HCT116 (cell line): ENCODE results near the gene GABRA6. TPM values are rescaled to one million over a fixed set of nuclear protein-coding genes. Genes with fewer than 3 reads are reported as not detected.

ENCODE experiments used
- ATAC-seq: fragments of 200-7000 bp; cut with Tn5 transposase; 2 replicates; pipeline ENCODE4 v1.9.1; 2020; ENCODE audit warnings: mild to moderate bottlenecking, moderate library complexity
- BruUV-seq: library from RNA; stranded (reverse); fragments of 400-500 nt; replicated peaks from 2 replicates; lab custom pipeline; 2021; lab: Mats Ljungman, UMichigan
- CTCF ChIA-PET: fragments of 300-600 bp; sonication (Branson Sonifier 250); formaldehyde crosslinking; loops from one replicate; lab custom pipeline; 2021; ENCODE audit warnings: antibody characterized with exemption; lab: Charles Lee
- POLR2A ChIA-PET: fragments of 300-600, 350-600 bp; sonication (Branson Sonifier 250); formaldehyde crosslinking; loops from one replicate; lab custom pipeline; 2021; ENCODE audit warnings: antibody characterized with exemption; lab: Charles Lee
- RAD21 ChIA-PET, 2 experiments: fragments of 300-600 bp; sonication (Branson Sonifier 250); formaldehyde crosslinking; loops; one replicate each; lab custom pipeline; 2023; ENCODE audit warnings: low total read pairs in 2 of 2; ENCODE audit not compliant: uncharacterized antibody in 2 of 2, unreplicated experiment in 2 of 2, low non-redundant PET in 1 of 2; lab: Charles Lee
- DNase-seq: peaks from one replicate; pipeline ENCODE4 v3.0.0-alpha.2; 2010; ENCODE audit warnings: low read depth, low spot score
- H2AFZ ChIP-seq: fragments of 200-600 bp; shearing (Covaris generic), sonication (generic); 2 replicates; pipeline ENCODE4 v1.6.1; 2017; ENCODE audit warnings: low read depth, mixed run types, mixed read lengths, antibody characterized with exemption, low read length; ENCODE audit not compliant: poor library complexity, severe bottlenecking
- H3K27ac ChIP-seq: 2 replicates; pipeline ENCODE4 v1.5.1; 2012; ENCODE audit warnings: low read depth, low read length
- H3K27me3 ChIP-seq: fragments of 200-600 bp; sonication (generic); 2 replicates; pipeline ENCODE4 v1.6.1; 2016; ENCODE audit warnings: mixed run types, low read length, mixed read lengths; ENCODE audit not compliant: insufficient read depth
- H3K36me3 ChIP-seq, 2 experiments: fragments of 200-500 bp in 1 of 2; fragments of 200-600 bp in 1 of 2; sonication (Bioruptor generic) in 1 of 2; sonication (generic) in 1 of 2; 2 replicates each; pipeline versions ENCODE4 v1.5.1 to v1.6.1; 2014 to 2016; ENCODE audit warnings: low read length in 2 of 2, inconsistent platforms in 1 of 2, mixed read lengths in 1 of 2, mixed run types in 1 of 2; ENCODE audit not compliant: insufficient read depth in 2 of 2, control insufficient read depth in 1 of 2
- H3K4me1 ChIP-seq, 2 experiments: fragments of 200-600 bp in 1 of 2; sonication (generic) in 1 of 2; 2 replicates each; pipeline versions ENCODE4 v1.5.1 to v1.6.1; 2012 to 2017; ENCODE audit warnings: low read length in 2 of 2, inconsistent platforms in 1 of 2, mild to moderate bottlenecking in 1 of 2, mixed read lengths in 1 of 2, mixed run types in 1 of 2, moderate library complexity in 1 of 2; ENCODE audit not compliant: insufficient read depth in 2 of 2, control insufficient read depth in 1 of 2
- H3K4me2 ChIP-seq: fragments of 200-600 bp; sonication (generic); 2 replicates; pipeline ENCODE4 v1.6.1; 2017; ENCODE audit warnings: mixed run types, low read length, mixed read lengths
- H3K4me3 ChIP-seq, 2 experiments: fragments of 200-600 bp in 1 of 2; sonication (generic) in 1 of 2; replicated peaks in 1 of 2; 2 replicates each; pipeline ENCODE4 v1.5.1; 2011 to 2016; ENCODE audit warnings: low read length in 2 of 2, control low read depth in 1 of 2, low read depth in 1 of 2, mild to moderate bottlenecking in 1 of 2, mixed read lengths in 1 of 2, mixed run types in 1 of 2
- H3K79me2 ChIP-seq: fragments of 200-600 bp; sonication (generic); 2 replicates; pipeline ENCODE4 v1.6.1; 2017; ENCODE audit warnings: mild to moderate bottlenecking, mixed run types, low read length, moderate library complexity, mixed read lengths; ENCODE audit not compliant: insufficient read depth
- H3K9ac ChIP-seq: fragments of 200-600 bp; sonication (generic); 2 replicates; pipeline ENCODE4 v1.6.1; 2016; ENCODE audit warnings: low read length, mixed read lengths
- H3K9me2 ChIP-seq: fragments of 200-600 bp; sonication (generic), shearing (Covaris generic); 2 replicates; pipeline ENCODE4 v1.6.1; 2017; ENCODE audit warnings: mixed run types, mild to moderate bottlenecking, moderate library complexity; ENCODE audit not compliant: insufficient read depth
- H3K9me3 ChIP-seq, 2 experiments: fragments of 200-500 bp in 1 of 2; fragments of 200-600 bp in 1 of 2; sonication (Bioruptor generic) in 1 of 2; sonication (generic) in 1 of 2; 2 replicates each; pipeline ENCODE4 v1.6.1; 2014 to 2017; ENCODE audit warnings: low read length in 2 of 2, mixed read lengths in 2 of 2, inconsistent platforms in 1 of 2, low read depth in 1 of 2, mild to moderate bottlenecking in 1 of 2, mixed run types in 1 of 2, moderate library complexity in 1 of 2; ENCODE audit not compliant: control insufficient read depth in 1 of 2, insufficient read depth in 1 of 2
- H4K20me1 ChIP-seq: fragments of 200-600 bp; sonication (generic), shearing (Covaris generic); 2 replicates; pipeline ENCODE4 v1.6.1; 2017; ENCODE audit warnings: mixed run types, mild to moderate bottlenecking, moderate library complexity; ENCODE audit not compliant: insufficient read depth
- CBX3 ChIP-seq: IDR thresholded peaks from 2 replicates; pipeline ENCODE4 v1.6.1; 2012; ENCODE audit warnings: low read depth
- CEBPB ChIP-seq: IDR thresholded peaks from 2 replicates; pipeline ENCODE4 v1.6.1; 2012; ENCODE audit warnings: low read depth
- EZH2 ChIP-seq: fragments of 200-600 bp; sonication (generic); IDR thresholded peaks from 2 replicates; pipeline ENCODE4 v1.6.1; 2017; ENCODE audit warnings: antibody characterized with exemption, mixed run types
- FOSL1 ChIP-seq: IDR thresholded peaks from 2 replicates; pipeline ENCODE4 v1.6.1; 2012; ENCODE audit warnings: low read depth
- RAD21 ChIP-seq: IDR thresholded peaks from 2 replicates; pipeline ENCODE4 v1.6.1; 2012; ENCODE audit warnings: low read depth, mild to moderate bottlenecking
- SP1 ChIP-seq: IDR thresholded peaks from 2 replicates; pipeline ENCODE4 v1.6.1; 2012; ENCODE audit warnings: low read depth
- YY1 ChIP-seq: IDR thresholded peaks from 2 replicates; pipeline ENCODE4 v1.6.1; 2011; ENCODE audit warnings: low read length, low read depth, moderate library complexity, mild to moderate bottlenecking; ENCODE audit not compliant: insufficient replicate concordance; ENCODE audit errors: extremely low read depth
- intact Hi-C: fragments of 100-400 bp; cut with micrococcal nuclease; formaldehyde crosslinking; loops from 2 replicates; pipeline ENCODE4 v1.10.0; 2022
- total RNA-seq: library from RNA; stranded (reverse); gene quantifications from one replicate; pipeline ENCODE4 v1.2.1, GENCODE V29; 2021; ENCODE audit not compliant: unreplicated experiment

GABRA6 gene
- total RNA-seq, 1 experiment from 2014 or later, result not detected

GRCh38 chr5:161744276-161744675, 58.8 kb downstream of the GABRA6 start:
- Histone ChIP-seq H4K20me1 (no peaks in the 10 kb centered on the region), H3K9ac (no peak overlapping the region), H3K27ac (no peak overlapping the region), H3K4me2 (no peak overlapping the region), H3K4me3 (no peak overlapping the region), H3K79me2 (no peaks in the 10 kb centered on the region), H2AFZ (no peak overlapping the region), H3K9me3 (peaks cover 0 to 6% of the 10 kb centered on the region in 2 experiments; a peak in 2 of 4 replicates), H3K27me3 (no peaks in the 10 kb centered on the region), H3K9me2 (no peaks in the 10 kb centered on the region), H3K4me1 (no peaks in the 10 kb centered on the region), H3K36me3 (no peaks in the 10 kb centered on the region)
- DNase-seq, result no peak
- ChIA-PET CTCF (no interaction called here), RAD21 (no interaction called here), POLR2A (no interaction called here)
- intact Hi-C loops, result no loop called here
- ATAC-seq, result no peak
- no TSS peak for BruUV-seq
- TF ChIP-seq CEBPB (no peak), CBX3 (no peak), SP1 (no peak), FOSL1 (no peak), YY1 (no peak), EZH2 (no peak)

GRCh38 chr5:161745392-161745791, 59.9 kb downstream of the GABRA6 start:
- Histone ChIP-seq H3K4me1 (no peaks in the 10 kb centered on the region), H3K79me2 (no peaks in the 10 kb centered on the region), H3K27me3 (no peaks in the 10 kb centered on the region), H2AFZ (no peak overlapping the region), H3K36me3 (no peaks in the 10 kb centered on the region), H3K9ac (no peak overlapping the region), H3K4me3 (no peak overlapping the region), H3K4me2 (no peak overlapping the region), H3K9me2 (no peaks in the 10 kb centered on the region), H4K20me1 (no peaks in the 10 kb centered on the region), H3K27ac (no peak overlapping the region), H3K9me3 (peaks cover 0 to 8% of the 10 kb centered on the region in 2 experiments; a peak in 2 of 4 replicates)
- DNase-seq (no peak), ATAC-seq (no peak)
- intact Hi-C loops, result no loop called here
- RAD21 ChIA-PET, result no interaction called here
- CTCF ChIA-PET, result no interaction called here
- TF ChIP-seq RAD21, result no peak
- POLR2A ChIA-PET, result no interaction called here
- BruUV-seq, result no TSS peak
